GM23338 (cell line): Measurements from ENCODE around the gene MPRIP. TPM values are rescaled to one million over a fixed set of nuclear protein-coding genes. Genes with fewer than 3 reads are reported as not detected.

Source experiments
- ATAC-seq: fragments of 200-7000 bp; cut with Tn5 transposase; 3 replicates; pipeline ENCODE4 v1.9.1; 2020
- DNase-seq: peaks from one replicate; pipeline ENCODE4 v3.0.0-alpha.2; 2015; ENCODE audit warnings: low spot score
- H2AFZ ChIP-seq: fragments of 200-600 bp; sonication (generic); 2 replicates; pipeline ENCODE4 v1.8.0; 2016; ENCODE audit warnings: antibody characterized with exemption, mild to moderate bottlenecking, moderate library complexity
- H3F3A ChIP-seq: fragments of 200-600 bp; sonication (generic); replicated peaks from 2 replicates; pipeline ENCODE4 v1.8.0; 2017; ENCODE audit warnings: antibody characterized with exemption, mixed run types, low read depth
- H3K27ac ChIP-seq: fragments of 200-600 bp; sonication (generic); 2 replicates; pipeline ENCODE4 v1.6.1; 2016; ENCODE audit warnings: low read depth
- H3K27me3 ChIP-seq: fragments of 200-600 bp; sonication (generic); 2 replicates; pipeline ENCODE4 v1.8.0; 2016; ENCODE audit warnings: mild to moderate bottlenecking, mixed run types, moderate library complexity; ENCODE audit not compliant: insufficient read depth
- H3K36me3 ChIP-seq: fragments of 200-600 bp; sonication (generic); 2 replicates; pipeline ENCODE4 v1.8.0; 2016; ENCODE audit warnings: mild to moderate bottlenecking; ENCODE audit not compliant: insufficient read depth
- H3K4me1 ChIP-seq: fragments of 200-600 bp; sonication (generic); 2 replicates; pipeline ENCODE4 v1.8.0; 2016; ENCODE audit warnings: mild to moderate bottlenecking, moderate library complexity; ENCODE audit not compliant: insufficient read depth
- H3K4me2 ChIP-seq: fragments of 200-600 bp; sonication (generic); 2 replicates; pipeline ENCODE4 v1.7.1; 2017; ENCODE audit warnings: mixed run types
- H3K4me3 ChIP-seq: fragments of 200-600 bp; sonication (generic); 2 replicates; pipeline ENCODE4 v1.6.1; 2016; ENCODE audit warnings: mixed run types
- H3K79me2 ChIP-seq: fragments of 200-600 bp; sonication (generic); replicated peaks from 2 replicates; pipeline ENCODE4 v1.8.0; 2017; ENCODE audit warnings: mild to moderate bottlenecking; ENCODE audit not compliant: insufficient read depth
- H3K9me2 ChIP-seq: fragments of 200-600 bp; sonication (generic); 2 replicates; pipeline ENCODE4 v1.8.0; 2017; ENCODE audit not compliant: insufficient read depth
- H4K20me1 ChIP-seq: fragments of 200-600 bp; sonication (generic); replicated peaks from 2 replicates; pipeline ENCODE4 v1.8.0; 2017; ENCODE audit warnings: mild to moderate bottlenecking; ENCODE audit not compliant: insufficient read depth
- H3K27ac Mint-ChIP-seq: 2 replicates; pipeline ENCODE4 v1.8.0; 2020; ENCODE audit warnings: inconsistent platforms, mild to moderate bottlenecking, moderate library complexity, mixed read lengths
- H3K27me3 Mint-ChIP-seq: 3 replicates; pipeline ENCODE4 v1.8.0; 2022; ENCODE audit warnings: low read depth, mild to moderate bottlenecking, moderate library complexity, mixed read lengths, inconsistent platforms; ENCODE audit not compliant: insufficient read depth, poor library complexity
- H3K36me3 Mint-ChIP-seq: 3 replicates; pipeline ENCODE4 v1.8.0; 2021; ENCODE audit warnings: low read depth, mild to moderate bottlenecking, inconsistent platforms, moderate library complexity, mixed read lengths
- H3K4me1 Mint-ChIP-seq: 3 replicates; pipeline ENCODE4 v1.8.0; 2020; ENCODE audit warnings: mild to moderate bottlenecking, inconsistent platforms, mixed read lengths
- H3K4me3 Mint-ChIP-seq: 3 replicates; pipeline ENCODE4 v1.8.0; 2021; ENCODE audit warnings: moderate library complexity, mild to moderate bottlenecking, inconsistent platforms, mixed read lengths
- H3K9me3 Mint-ChIP-seq: 3 replicates; pipeline ENCODE4 v1.8.0; 2020; ENCODE audit warnings: moderate library complexity, mild to moderate bottlenecking, inconsistent platforms, mixed read lengths
- EZH2 ChIP-seq: fragments of 200-600 bp; sonication (generic); IDR thresholded peaks from one replicate; pipeline ENCODE4 v1.8.0; 2017; ENCODE audit warnings: antibody characterized with exemption, mild to moderate bottlenecking, low read depth; ENCODE audit not compliant: unreplicated experiment
- NANOG ChIP-seq: IDR thresholded peaks from 2 replicates; pipeline ENCODE4 v1.6.1; 2016; ENCODE audit warnings: antibody characterized with exemption, borderline replicate concordance
- POLR2AphosphoS5 ChIP-seq: IDR thresholded peaks from 2 replicates; pipeline ENCODE4 v1.6.1; 2016; ENCODE audit warnings: antibody characterized with exemption, low read depth
- ZNF331 ChIP-seq: fragments of 250-450 bp; sonication (Bioruptor Pico); IDR thresholded peaks from 2 replicates; pipeline ENCODE4 v1.5.0; 2020; ENCODE audit warnings: low read depth, mild to moderate bottlenecking, moderate library complexity
- polyA plus RNA-seq: library from polyadenylated mRNA; unstranded; fragments of >200 nt; fragmentation: Nextera tagmentation; extraction: Ambion mirVana; gene quantifications from 2 replicates; pipeline ENCODE4 v1.2.1, GENCODE V29; 2016
- total RNA-seq: library from RNA; depleted of rRNA; stranded (reverse); fragments of >200 nt; shearing (Covaris generic); gene quantifications from 2 replicates; pipeline ENCODE4 v1.2.3, GENCODE V29; 2014
- TF ChIP-seq, protein P1 (sequence below): IDR thresholded peaks from one replicate; pipeline ENCODE4 v1.6.1; 2018; ENCODE audit warnings: antibody characterized with exemption; ENCODE audit not compliant: unreplicated experiment
- TF ChIP-seq, protein P2 (sequence below): IDR thresholded peaks from 2 replicates; pipeline ENCODE4 v1.6.1; 2016; ENCODE audit warnings: antibody characterized with exemption
- TF ChIP-seq, protein P3 (sequence below), 2 experiments: fragments of 200-600 bp in 1 of 2; sonication (generic) in 1 of 2; conservative IDR thresholded peaks; 2 replicates each; pipeline versions ENCODE4 v1.5.1 to v1.6.1; 2016 to 2017; ENCODE audit warnings: antibody characterized with exemption in 2 of 2, low read depth in 2 of 2, mild to moderate bottlenecking in 2 of 2, moderate library complexity in 1 of 2

MPRIP gene
- total and polyA plus RNA-seq, 2 experiments from 2014 or later = 39.3 to 113 TPM

DNA sequence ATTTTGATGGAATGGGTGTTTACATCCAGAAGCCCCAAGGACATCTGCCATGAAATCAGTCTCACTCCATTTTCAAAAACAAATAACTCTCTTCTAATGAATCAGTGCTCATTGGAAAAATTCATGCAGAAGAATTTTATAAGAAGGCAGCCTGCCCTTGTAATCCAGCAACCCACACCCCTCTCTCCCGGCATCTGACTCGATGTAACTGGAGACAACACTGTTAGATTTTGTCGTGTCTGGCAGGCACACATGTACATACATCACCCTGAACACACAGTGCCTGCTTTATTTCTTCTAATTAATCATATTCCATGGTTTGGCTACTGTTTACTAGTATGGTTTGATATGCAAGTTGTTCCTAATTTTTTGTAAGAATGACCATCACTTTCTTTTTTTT lies 175.7 kb downstream of the MPRIP start:
- Histone ChIP-seq H3K4me1 (no peaks in the 10 kb centered on the region), H3F3A (no peaks in the 10 kb centered on the region), H3K4me2 (no peak overlapping the region), H3K27ac (no peak overlapping the region), H4K20me1 (peaks cover 6% of the 10 kb centered on the region; the same call in 1 of the 2 replicates), H3K9me2 (no peaks in the 10 kb centered on the region), H3K79me2 (no peaks in the 10 kb centered on the region), H2AFZ (no peak overlapping the region), H3K36me3 (peaks cover 8% of the 10 kb centered on the region; the same call in 1 of the 2 replicates), H3K27me3 (no peaks in the 10 kb centered on the region), H3K4me3 (no peak overlapping the region)
- ATAC-seq = no peak
- DNase-seq = no peak
- TF ChIP-seq ZNF331 (no peak), EZH2 (no peak), NANOG (no peak)
- TF ChIP-seq, protein P1, sequence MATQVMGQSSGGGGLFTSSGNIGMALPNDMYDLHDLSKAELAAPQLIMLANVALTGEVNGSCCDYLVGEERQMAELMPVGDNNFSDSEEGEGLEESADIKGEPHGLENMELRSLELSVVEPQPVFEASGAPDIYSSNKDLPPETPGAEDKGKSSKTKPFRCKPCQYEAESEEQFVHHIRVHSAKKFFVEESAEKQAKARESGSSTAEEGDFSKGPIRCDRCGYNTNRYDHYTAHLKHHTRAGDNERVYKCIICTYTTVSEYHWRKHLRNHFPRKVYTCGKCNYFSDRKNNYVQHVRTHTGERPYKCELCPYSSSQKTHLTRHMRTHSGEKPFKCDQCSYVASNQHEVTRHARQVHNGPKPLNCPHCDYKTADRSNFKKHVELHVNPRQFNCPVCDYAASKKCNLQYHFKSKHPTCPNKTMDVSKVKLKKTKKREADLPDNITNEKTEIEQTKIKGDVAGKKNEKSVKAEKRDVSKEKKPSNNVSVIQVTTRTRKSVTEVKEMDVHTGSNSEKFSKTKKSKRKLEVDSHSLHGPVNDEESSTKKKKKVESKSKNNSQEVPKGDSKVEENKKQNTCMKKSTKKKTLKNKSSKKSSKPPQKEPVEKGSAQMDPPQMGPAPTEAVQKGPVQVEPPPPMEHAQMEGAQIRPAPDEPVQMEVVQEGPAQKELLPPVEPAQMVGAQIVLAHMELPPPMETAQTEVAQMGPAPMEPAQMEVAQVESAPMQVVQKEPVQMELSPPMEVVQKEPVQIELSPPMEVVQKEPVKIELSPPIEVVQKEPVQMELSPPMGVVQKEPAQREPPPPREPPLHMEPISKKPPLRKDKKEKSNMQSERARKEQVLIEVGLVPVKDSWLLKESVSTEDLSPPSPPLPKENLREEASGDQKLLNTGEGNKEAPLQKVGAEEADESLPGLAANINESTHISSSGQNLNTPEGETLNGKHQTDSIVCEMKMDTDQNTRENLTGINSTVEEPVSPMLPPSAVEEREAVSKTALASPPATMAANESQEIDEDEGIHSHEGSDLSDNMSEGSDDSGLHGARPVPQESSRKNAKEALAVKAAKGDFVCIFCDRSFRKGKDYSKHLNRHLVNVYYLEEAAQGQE = no peak
- H3K27ac Mint-ChIP-seq = no peak overlapping the region
- H3K4me3 Mint-ChIP-seq = no peak overlapping the region
- H3K27me3 Mint-ChIP-seq = peaks cover 12% of the 10 kb centered on the region
- H3K4me1 Mint-ChIP-seq = no peaks in the 10 kb centered on the region; the same call in 1 of the 3 replicates
- H3K36me3 Mint-ChIP-seq = peaks cover 66% of the 10 kb centered on the region
- no peaks in the 10 kb centered on the region for H3K9me3 Mint-ChIP-seq

DNA sequence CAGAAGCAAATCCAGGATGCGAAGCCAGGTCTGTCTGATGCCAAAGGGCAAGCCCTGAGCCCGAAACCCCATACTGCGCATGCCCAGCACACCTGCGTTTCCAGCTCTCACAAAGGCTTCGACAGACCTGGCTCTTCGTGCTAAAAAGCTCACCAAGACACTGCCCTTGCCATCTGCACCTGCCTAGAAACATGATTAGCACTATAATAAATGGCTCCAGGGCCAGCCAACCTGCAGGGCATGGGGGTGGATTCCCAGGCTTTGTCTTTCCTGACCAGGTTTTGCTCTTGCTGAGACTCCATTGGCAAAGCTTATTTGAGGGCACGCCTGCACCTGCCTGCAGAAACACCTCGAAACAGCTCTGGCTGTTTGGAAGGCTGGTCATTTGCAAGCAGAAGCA lies 178.3 kb downstream of the MPRIP start:
- Histone ChIP-seq H3K4me3 (no peak overlapping the region), H2AFZ (no peak overlapping the region), H3K4me1 (no peaks in the 10 kb centered on the region), H3K79me2 (no peaks in the 10 kb centered on the region), H3K27me3 (no peaks in the 10 kb centered on the region), H3K9me2 (no peaks in the 10 kb centered on the region), H3K36me3 (peaks cover 26% of the 10 kb centered on the region), H3K4me2 (no peak overlapping the region), H4K20me1 (peaks cover 6% of the 10 kb centered on the region; the same call in 1 of the 2 replicates), H3K27ac (no peak overlapping the region), H3F3A (no peaks in the 10 kb centered on the region)
- Mint-ChIP-seq H3K4me3 (no peak overlapping the region), H3K36me3 (peaks cover 74% of the 10 kb centered on the region), H3K27ac (peak overlapping the region; percentile 93; the same call in 1 of the 2 replicates), H3K27me3 (peaks cover 14% of the 10 kb centered on the region), H3K9me3 (no peaks in the 10 kb centered on the region), H3K4me1 (no peaks in the 10 kb centered on the region; the same call in 1 of the 3 replicates)
- no peak for DNase-seq
- no peak for ATAC-seq
- TF ChIP-seq, protein P2, sequence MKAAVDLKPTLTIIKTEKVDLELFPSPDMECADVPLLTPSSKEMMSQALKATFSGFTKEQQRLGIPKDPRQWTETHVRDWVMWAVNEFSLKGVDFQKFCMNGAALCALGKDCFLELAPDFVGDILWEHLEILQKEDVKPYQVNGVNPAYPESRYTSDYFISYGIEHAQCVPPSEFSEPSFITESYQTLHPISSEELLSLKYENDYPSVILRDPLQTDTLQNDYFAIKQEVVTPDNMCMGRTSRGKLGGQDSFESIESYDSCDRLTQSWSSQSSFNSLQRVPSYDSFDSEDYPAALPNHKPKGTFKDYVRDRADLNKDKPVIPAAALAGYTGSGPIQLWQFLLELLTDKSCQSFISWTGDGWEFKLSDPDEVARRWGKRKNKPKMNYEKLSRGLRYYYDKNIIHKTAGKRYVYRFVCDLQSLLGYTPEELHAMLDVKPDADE = no peak

DNA sequence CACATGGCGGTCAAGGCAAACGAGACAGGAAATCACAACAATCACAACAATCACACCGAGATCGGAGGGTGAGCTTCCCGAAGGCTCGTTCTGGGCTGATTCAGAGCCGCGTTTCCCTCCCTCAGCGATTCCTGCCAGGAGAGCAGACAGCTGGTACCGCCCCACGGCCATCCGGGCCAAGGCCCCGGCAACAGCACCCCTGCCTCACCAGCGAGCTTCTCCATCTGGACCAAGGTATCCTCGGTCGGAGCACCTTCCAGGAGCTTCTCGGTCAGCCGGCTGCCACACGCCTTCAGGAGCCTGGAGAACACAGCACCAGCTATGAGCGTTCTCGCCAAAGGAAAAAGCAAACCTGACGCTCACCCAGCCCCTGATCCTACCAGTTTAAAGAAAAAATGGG lies 179.1 kb downstream of the MPRIP start:
- H3K27ac Mint-ChIP-seq = no peak overlapping the region; the same call in 1 of the 2 replicates
- TF ChIP-seq, protein P3, sequence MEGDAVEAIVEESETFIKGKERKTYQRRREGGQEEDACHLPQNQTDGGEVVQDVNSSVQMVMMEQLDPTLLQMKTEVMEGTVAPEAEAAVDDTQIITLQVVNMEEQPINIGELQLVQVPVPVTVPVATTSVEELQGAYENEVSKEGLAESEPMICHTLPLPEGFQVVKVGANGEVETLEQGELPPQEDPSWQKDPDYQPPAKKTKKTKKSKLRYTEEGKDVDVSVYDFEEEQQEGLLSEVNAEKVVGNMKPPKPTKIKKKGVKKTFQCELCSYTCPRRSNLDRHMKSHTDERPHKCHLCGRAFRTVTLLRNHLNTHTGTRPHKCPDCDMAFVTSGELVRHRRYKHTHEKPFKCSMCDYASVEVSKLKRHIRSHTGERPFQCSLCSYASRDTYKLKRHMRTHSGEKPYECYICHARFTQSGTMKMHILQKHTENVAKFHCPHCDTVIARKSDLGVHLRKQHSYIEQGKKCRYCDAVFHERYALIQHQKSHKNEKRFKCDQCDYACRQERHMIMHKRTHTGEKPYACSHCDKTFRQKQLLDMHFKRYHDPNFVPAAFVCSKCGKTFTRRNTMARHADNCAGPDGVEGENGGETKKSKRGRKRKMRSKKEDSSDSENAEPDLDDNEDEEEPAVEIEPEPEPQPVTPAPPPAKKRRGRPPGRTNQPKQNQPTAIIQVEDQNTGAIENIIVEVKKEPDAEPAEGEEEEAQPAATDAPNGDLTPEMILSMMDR (conservative IDR thresholded peaks at IDR 0.05; ENCODE audit: low read depth in 2 of 2) = no peak
- TF ChIP-seq ZNF331 (no peak), EZH2 (no peak), POLR2AphosphoS5 (no peak)
- TF ChIP-seq, protein P2 = no peak
- TF ChIP-seq, protein P1 = no peak

More for the DNA sequence above, 179.1 kb downstream of the MPRIP start:
- Histone ChIP-seq H4K20me1 (peaks cover 6% of the 10 kb centered on the region; the same call in 1 of the 2 replicates), H3K27ac (no peak overlapping the region), H3K9me2 (no peaks in the 10 kb centered on the region), H2AFZ (no peak overlapping the region), H3K4me1 (no peaks in the 10 kb centered on the region), H3K36me3 (peaks cover 31% of the 10 kb centered on the region), H3K79me2 (no peaks in the 10 kb centered on the region), H3F3A (no peaks in the 10 kb centered on the region), H3K4me2 (no peak overlapping the region), H3K27me3 (no peaks in the 10 kb centered on the region), H3K4me3 (no peak overlapping the region)
- ATAC-seq (no peak), DNase-seq (no peak)
- no peaks in the 10 kb centered on the region for H3K9me3 Mint-ChIP-seq
- peaks cover 14% of the 10 kb centered on the region for H3K27me3 Mint-ChIP-seq
- H3K36me3 Mint-ChIP-seq = peaks cover 77% of the 10 kb centered on the region
- H3K4me3 Mint-ChIP-seq = no peak overlapping the region
- no peaks in the 10 kb centered on the region; the same call in 1 of the 3 replicates for H3K4me1 Mint-ChIP-seq
